Measurements from ENCODE around the gene KDELR3. TPM values are rescaled to one million over a fixed set of nuclear protein-coding genes. Genes with fewer than 3 reads are reported as not detected.

The KDELR3 gene
- total RNA-seq, 4 donors from 2014 or later = 3.5 to 12.9 (median 7.0) TPM

DNA sequence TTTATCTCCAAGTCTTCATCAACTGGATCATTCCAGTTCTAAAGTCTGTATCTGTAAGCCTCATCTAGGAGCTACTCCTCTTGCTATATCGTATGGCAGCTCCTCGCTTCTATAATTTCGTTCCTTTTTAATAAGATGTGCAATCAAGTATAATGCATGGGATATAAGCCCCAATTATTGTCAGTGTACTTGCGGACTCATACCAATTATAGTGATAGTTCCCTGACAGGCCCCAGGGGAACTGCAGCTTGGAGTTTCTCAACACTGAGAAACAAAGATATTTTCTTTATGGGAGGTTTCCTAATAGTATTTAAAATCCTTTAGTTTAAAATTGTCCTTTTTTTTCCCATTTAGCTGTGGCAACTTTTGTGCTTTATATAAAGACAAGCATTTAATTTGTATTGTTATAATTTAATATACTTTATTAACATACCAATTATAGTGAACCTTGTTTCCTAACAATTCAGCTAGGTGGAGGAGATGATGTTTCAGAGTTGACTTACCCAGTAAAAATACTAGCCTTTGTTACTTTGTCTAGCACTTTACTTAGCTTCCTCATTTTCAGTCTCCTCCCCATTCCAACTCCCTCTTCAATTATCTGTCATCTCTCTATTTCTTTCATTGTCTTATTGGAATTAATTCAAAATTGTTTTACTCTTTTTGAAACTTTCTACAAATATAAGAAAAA is 63.5 kb downstream of the KDELR3 start:
- 91% methylated on average over 4 of the region's 4 CpGs for WGBS
- no peaks in the 10 kb centered on the region for H3K36me3 ChIP-seq

More for the DNA sequence above, 63.5 kb downstream of the KDELR3 start:
- intact Hi-C loops (cut with DNase I) = no loop called here
- Histone ChIP-seq H3K4me1 (no peaks in the 10 kb centered on the region), H3K27ac (replicated peaks in 1 of 4) (no peak overlapping the region), H3K9me3 (no peaks in the 10 kb centered on the region), H3K4me3 (no peak overlapping the region), H3K27me3 (no peaks in the 10 kb centered on the region)
- no peak for DNase-seq (ENCODE audit: extremely low spot score)
- TF ChIP-seq POLR2AphosphoS5 (IDR thresholded peaks at IDR 0.05) (no peak), POLR2A (IDR thresholded peaks at IDR 0.05; ENCODE audit: low read depth) (no peak), EP300 (IDR thresholded peaks at IDR 0.05) (no peak)
- TF ChIP-seq, protein P1, sequence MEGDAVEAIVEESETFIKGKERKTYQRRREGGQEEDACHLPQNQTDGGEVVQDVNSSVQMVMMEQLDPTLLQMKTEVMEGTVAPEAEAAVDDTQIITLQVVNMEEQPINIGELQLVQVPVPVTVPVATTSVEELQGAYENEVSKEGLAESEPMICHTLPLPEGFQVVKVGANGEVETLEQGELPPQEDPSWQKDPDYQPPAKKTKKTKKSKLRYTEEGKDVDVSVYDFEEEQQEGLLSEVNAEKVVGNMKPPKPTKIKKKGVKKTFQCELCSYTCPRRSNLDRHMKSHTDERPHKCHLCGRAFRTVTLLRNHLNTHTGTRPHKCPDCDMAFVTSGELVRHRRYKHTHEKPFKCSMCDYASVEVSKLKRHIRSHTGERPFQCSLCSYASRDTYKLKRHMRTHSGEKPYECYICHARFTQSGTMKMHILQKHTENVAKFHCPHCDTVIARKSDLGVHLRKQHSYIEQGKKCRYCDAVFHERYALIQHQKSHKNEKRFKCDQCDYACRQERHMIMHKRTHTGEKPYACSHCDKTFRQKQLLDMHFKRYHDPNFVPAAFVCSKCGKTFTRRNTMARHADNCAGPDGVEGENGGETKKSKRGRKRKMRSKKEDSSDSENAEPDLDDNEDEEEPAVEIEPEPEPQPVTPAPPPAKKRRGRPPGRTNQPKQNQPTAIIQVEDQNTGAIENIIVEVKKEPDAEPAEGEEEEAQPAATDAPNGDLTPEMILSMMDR (IDR thresholded peaks at IDR 0.05) = no peak

Other genes starting within 250 kb of the KDELR3 start
- gene TMEM184B, start 195.1 kb upstream of the KDELR3 start, total RNA-seq = 100 to 1,000 TPM in 1 of 4 donors, 10 to 100 TPM in 3; 39.4 to 108 (median 75.3) TPM
- 100 to 1,000 TPM in 1 of 4 donors, 10 to 100 TPM in 3; 67.9 to 102 (median 91.7) TPM for gene CSNK1E, start 150.7 kb upstream of the KDELR3 start, total RNA-seq
- not detected for gene KCNJ4, start 12.9 kb upstream of the KDELR3 start, total RNA-seq
- gene DDX17, start 38.2 kb downstream of the KDELR3 start, total RNA-seq = 1,000 to 10,000 TPM in 1 of 4 donors, 100 to 1,000 TPM in 3; 327 to 1,333 (median 592) TPM
- gene DMC1, start 102.1 kb downstream of the KDELR3 start, total RNA-seq = 1 to 10 TPM; 1.3 to 6.5 (median 1.6) TPM
- gene FAM227A, start 188.3 kb downstream of the KDELR3 start, total RNA-seq = 1 to 10 TPM in 1 of 4 donors, under 1 TPM in 3; 0.33 to 2.9 (median 0.86) TPM
- 10 to 100 TPM; 25.2 to 36.9 (median 33.9) TPM for gene CBY1, start 188.5 kb downstream of the KDELR3 start, total RNA-seq
- gene TOMM22, start 213.9 kb downstream of the KDELR3 start, total RNA-seq = 10 to 100 TPM; 25.7 to 36.8 (median 32.2) TPM
- gene JOSD1, start 232.8 kb downstream of the KDELR3 start, total RNA-seq = 10 to 100 TPM; 49.4 to 76.9 (median 59.4) TPM
- 10 to 100 TPM; 35.7 to 62.5 (median 50.6) TPM for gene GTPBP1, start 237.8 kb downstream of the KDELR3 start, total RNA-seq

Data from esophagus muscularis mucosa (tissue), 4 donors.